Epidermal melanocyte (primary cell): ENCODE data around the gene AGRP.

ENCODE experiments used
- DNase-seq: peaks from one replicate; pipeline ENCODE4 v3.0.0; 2011; ENCODE audit warnings: low spot score; ENCODE audit not compliant: insufficient read length

AGRP gene

DNA sequence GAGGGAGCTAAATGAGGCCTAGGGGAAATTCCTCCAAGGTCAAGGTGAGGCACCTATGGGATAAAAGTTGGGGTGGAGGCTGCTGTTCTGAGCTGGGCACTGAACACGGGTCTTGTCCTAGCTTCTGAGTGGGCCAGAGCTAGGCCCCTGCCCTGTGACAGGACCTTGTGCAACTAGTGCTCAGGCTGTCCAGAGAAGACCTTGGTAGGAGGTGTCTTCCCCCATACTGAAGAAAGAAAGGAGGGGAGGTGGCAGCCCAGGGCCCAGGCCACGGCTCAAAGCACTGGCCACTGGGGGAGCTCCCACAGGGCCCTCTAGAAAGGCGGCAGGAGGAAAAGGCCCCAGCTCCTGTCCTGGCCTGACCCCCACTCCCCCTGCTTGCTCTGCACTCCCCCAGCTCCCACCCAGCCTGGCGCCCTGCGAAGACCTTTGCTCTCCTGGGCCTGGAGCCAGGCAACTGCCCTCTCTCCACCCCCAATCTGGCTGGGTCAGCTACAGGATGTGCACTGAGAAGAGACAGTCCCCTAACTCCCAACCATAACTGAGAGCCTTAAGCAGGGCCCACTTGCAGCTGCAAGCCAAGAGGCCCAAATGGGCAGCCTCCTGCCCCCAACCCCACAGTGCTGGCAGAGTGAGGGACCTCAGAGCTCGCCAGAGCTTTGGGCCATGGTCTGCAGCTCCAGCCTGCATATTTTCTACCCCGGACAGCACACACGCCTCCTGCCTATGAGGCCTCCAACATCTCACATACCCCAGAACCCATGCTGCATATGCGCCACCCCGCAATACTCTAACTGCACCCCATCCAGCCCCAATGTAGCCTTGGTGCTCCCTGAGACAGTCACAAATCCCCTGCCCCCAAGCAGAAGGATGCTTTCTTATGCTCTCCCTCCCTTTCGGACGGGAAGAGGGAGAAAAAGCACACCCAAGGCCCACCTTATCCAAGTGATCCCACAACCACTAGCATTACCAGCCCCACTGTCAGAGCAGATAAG, 37.1 kb downstream of the AGRP start:
- DNase-seq = no peak

DNA sequence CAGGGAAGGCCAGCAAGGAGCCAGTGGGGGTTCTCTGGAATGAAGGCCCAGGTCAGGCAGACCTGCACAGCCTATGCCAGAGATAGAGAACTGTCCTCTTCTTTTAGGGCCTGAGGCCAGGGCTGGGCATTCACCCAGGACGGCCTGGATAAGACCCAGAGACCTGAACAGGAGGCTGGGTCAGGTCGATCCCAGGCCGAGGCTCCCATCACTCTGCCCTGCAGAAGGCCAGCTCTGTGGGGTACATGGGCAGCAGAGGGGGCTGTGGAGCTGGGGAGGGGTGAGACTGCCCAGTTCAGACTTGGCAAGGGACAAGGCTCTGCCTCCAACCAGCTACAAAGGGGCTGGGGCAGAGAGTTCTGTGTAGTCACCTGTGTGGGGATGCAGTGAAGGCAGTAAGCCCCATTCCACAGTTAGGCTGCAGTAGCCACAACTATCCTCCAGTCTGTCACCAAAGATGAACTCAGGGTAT, 37.9 kb downstream of the AGRP start:
- DNase-seq = no peak

DNA sequence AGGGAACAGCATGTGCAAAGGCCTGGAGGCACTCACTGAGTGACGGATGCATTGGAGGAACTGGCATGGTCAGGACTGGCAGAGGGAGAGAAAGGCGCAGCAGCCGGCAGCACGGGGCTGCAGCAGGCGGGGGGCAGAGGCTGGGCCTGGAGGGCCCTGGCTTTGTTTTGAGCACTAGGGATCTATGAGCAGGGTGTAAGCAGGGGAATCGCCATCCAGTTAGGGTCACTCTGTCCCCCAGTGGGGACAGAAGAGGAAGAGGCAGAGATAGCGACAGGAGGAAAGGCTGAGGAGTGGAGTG, 38.3 kb downstream of the AGRP start:
- no peak for DNase-seq

DNA sequence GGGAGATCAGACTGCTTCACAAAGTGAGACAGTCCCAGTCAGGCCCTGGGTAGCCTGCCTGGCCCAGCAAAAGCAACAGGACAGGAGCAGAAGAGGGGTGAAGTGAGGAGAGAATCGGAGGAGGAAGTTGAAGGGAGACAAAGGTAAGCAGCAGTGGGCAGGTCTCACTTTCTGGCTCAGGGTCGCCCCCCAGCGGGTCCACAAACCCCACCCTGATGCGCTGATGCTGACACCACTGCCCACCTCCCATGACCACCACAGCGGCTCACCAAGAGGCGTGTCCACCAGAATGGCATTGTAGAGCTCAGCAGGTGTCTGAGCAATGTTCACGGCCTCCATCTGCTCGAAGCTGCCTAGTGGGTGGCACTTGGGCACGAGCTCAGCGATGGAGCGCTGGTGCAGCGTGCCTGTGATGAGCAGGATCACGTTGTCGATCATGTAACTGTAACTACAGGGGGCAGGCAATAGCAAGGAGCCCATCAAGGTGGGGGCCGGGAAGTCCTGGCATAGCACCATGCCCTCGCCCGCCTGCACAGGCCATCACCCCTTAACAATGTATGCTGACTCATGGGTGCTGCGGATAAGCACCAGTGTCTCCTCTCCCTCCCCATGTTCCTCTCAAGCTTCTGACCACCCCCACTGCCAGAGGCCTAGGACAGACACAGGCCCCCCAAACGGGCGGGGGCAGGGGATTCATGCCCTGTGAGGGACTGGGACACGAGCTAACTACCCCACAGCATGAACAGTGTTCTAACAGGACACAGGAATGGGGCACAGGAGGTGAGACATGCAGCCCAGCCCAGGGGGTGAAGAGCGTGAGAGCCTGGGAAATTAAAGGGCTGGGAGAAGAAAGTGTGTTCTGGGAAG, 38.9 kb downstream of the AGRP start:
- DNase-seq = no peak

DNA sequence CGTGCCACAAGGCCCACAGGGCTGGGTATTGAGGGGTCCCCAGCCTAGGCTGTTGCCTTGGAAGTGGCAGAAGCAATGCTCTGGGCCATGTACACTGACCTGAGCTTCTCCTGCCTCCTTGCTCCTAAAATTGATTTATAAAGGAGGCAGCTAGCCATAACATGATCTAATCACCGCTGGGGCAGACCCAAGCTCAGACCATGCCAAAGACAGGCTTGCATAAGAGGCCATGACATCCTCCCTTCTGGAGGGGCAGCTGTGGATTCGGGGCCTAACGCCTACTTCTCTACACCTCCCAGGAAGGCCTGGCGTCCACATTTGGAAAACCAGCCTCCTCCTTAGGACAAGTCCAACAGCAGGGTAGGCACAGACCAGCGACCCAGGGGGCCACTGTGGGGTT, 40.1 kb downstream of the AGRP start:
- DNase-seq = no peak

DNA sequence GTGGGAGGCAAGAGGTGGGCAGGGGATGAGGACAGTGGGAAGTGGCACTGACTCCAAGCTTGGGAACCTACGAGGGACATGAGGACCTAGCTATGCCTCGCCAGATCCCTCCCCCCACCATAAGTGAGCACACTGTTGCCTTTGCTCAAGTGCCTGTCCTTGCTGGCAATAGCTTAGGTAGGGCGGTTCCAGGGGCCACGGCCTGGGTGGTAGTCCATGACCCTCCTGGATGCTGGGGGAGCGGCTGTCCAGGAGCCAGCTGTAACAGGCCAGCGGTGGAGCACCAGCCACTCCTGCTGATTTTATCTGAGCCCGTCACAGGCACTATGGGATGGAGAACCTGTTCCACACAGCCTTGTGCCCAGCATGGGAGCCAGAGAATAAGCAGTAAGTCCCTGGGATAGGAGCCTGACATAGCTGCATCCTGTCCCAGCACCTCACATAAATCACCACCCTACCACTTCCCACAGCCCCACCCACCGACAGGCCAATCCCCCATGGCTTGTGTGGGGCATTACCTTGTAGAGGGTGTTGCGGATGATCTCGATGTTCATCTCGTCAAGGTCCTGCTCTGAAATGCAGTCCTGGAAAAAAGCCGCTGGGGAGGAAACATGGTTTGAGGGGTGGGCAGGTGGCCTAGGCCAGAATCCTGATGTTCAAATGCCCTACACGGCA, 40.6 kb downstream of the AGRP start:
- no peak for DNase-seq

DNA sequence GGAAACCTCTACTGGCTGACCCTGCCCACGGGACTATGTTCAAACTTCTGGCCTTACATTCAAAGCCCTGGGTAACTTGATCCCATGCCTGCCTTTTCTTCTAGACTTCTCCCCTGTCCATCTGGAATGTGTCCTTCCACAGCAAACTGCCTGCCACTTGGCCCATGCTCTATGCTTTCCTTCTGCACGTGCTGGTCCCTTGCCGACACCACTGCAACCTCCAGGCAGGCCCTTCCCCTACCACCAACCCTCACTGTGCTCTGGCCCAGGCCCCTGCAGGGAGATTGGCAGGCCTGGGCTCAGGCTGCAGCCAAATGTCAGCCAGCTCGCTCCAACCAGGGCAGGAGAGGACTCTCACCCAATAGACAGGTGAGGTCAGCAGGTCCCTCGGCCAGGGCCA, 41.4 kb downstream of the AGRP start:
- DNase-seq = no peak

DNA sequence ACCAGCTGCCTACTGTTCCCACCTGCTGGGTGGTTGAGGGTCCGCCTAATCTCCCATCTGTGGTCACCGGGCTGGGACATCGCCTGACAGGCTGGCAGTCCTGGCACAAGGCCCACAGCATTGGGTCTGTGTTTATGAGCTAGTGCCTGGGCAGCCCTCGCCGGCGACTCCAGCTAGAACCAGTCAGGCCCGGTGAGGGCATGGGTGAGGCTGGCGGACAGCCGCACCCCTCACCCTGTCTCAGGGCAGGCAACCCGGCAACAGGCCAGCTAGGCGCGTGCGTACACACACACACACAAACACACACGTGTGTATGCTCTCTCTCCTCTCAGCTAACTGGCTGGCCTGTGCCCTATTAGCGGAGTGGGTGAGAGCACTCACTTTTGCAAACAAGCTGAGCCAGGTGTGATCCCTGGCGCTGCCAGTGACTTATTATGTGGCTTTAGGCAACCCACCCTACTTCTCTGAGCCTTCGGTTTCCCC, 42.0 kb downstream of the AGRP start:
- no peak for DNase-seq

DNA sequence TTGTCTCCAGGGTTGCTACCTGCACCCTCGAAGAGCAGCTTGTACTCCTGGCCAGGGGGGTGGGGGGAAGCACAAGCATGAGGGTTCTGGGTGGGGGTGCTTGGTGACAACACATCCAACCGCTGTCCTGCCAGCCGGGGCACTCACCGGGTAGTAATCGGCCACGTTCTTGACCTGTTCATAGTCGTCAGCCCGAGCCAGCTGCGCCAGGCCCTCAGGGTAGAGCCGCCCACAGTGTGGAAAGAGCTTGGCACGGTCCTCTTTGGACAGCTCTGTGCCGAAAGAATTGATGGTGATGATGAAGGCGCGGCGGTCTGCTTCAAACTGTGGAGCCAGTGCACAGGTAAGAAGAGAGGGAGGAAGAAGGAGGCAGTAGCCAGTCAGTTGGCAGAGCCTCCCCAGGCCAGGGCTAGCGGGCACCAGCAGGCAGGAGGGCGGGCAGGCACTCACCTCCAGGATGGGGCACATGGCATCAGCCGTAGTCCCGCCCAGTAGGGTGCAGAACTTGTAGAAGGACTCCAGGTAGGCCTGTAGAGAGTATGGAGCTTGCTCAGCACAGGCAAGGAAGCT, 44.4 kb downstream of the AGRP start:
- no peak for DNase-seq

DNA sequence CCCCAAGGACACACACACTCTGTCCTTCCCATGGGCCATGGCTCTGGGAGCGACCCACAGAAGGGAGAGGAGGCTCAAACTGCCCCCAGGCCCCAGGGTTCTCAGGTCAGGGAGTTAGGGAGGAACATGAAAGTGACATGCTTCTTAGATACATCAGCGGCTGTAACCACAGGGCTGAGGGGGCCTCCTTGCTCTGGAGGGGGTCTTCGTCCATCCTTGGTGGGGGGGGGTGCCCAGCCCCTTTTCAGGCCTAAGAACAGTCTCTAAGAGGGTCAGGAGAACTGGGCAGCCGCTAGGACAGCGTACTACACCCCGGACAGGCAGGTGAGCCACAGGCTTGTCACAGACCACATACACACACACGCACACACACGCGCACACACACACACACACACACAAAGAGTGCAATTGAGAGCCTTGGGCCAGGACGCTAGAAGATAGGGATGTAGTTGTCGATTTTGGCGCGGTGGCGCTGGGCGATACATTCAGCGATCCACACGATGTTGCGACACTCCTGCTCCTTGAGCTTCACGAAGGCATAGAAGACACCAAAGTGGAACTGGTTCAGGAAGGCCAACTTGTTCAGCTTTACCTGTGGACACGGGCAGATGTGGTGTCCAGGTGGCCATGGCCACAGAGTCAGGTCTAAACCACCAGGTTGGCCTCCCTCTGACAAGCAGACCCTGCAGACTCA, 45.1 kb downstream of the AGRP start:
- no peak for DNase-seq

DNA sequence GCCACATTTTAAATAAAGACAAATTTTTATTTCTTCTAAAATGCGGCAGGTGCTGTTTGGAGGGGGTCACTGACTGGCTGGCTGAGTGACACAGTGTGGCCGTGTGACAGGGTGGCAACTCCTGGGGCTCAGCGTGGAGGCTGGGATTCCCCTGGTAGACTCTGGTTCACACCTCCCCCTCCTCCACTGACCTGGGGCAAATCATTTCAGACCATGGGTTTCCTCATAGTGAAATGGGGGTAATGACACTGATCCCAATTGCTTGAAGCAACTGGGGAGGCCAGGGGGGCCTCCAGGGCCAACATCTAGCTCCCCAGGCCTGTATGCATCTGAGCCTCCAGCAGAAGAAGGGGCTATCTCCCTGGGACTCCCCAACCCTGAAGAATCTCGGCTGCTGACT, 45.8 kb downstream of the AGRP start:
- DNase-seq = no peak

DNA sequence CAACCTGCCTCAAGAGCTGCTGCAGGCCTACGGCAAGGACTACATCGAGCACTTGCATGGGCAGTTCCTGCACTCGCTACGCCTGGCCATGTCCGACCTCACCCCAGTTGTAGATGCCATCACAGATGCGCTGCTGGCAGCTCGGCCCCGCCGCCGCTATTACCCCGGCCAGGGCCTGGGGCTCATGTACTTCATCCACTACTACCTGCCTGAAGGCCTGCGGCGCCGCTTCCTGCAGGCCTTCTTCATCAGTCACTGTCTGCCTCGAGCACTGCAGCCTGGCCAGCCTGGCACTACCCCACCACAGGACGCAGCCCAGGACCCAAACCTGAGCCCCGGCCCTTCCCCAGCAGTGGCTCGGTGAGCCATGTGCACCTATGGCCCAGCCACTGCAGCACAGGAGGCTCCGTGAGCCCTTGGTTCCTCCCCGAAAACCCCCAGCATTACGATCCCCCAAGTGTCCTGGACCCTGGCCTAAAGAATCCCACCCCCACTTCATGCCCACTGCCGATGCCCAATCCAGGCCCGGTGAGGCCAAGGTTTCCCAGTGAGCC, 46.6 kb downstream of the AGRP start:
- DNase-seq = no peak

DNA sequence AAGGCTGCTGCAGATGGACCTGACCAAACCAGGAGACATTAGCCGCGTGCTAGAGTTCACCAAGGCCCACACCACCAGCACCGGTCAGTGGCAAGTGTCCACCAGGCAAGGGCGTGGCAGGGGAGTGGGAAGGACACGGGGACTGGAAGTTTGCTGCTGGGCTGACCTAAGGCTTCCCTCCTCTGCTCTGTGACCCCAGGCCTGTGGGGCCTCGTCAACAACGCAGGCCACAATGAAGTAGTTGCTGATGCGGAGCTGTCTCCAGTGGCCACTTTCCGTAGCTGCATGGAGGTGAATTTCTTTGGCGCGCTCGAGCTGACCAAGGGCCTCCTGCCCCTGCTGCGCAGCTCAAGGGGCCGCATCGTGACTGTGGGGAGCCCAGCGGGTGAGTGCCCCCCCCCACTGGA, 47.6 kb downstream of the AGRP start:
- no peak for DNase-seq

DNA sequence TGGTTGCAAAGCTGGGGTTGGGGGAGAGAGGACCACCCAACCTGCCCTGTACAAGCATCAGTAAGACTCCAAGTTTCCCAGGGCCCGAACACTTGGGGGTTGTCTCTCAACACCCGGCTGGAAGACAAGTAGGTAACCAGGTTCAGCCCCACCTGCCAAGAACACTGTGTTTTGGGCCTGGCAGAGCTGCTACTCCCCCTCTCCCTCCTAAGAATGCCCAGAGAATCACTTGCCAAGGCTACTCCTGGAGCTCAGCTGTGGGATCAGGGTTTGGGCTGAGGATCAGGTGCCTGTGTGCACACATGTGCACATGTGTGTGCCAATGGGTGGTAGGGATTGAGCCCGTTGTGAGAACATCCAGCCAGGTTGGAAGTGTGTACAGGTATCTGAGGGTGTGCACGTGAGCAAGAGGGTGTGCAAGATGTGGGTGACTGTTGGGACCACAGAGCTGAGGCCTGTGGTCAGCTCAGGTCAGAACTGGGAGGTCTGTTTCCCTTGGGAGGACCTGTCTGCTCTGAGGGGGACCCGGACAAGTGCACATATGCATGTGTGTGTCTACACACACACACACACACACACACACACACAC, 50.1 kb downstream of the AGRP start:
- no peak for DNase-seq
